Fibroblast of pulmonary artery (primary cell): ENCODE data around the gene MINDY4.
A peak's percentile ranks its signal among the peaks of the same experiment; 100 is the strongest.

Source experiments
- DNase-seq: peaks from one replicate; pipeline ENCODE4 v3.0.0-alpha.2; 2010; ENCODE audit warnings: low read depth
- H3K4me3 ChIP-seq: replicated peaks from 2 replicates; pipeline ENCODE4 v1.5.1; 2011; ENCODE audit warnings: low read depth, mild to moderate bottlenecking, control low read depth, low read length, moderate library complexity
- CTCF ChIP-seq: IDR thresholded peaks from 2 replicates; pipeline ENCODE4 v1.5.1; 2011; ENCODE audit warnings: mild to moderate bottlenecking, control low read depth, low read length, inconsistent platforms; ENCODE audit errors: missing control alignments

Gene MINDY4

GRCh38 chr7:30795161-30795948 is 24.1 kb downstream of the MINDY4 start:
- H3K4me3 ChIP-seq, result no peak overlapping the region
- DNase-seq, result no peak
- TF ChIP-seq CTCF, result no peak

GRCh38 chr7:30796105-30796869 is 25.1 kb downstream of the MINDY4 start:
- H3K4me3 ChIP-seq, result no peak overlapping the region
- TF ChIP-seq CTCF, result no peak
- DNase-seq, result peak; percentile 60

- TF ChIP-seq CTCF, result no peak
- no peak for DNase-seq
- H3K4me3 ChIP-seq, result no peak overlapping the region
Observed at GRCh38 chr7:30797176-30798040, 26.2 kb downstream of the MINDY4 start.

GRCh38 chr7:30799206-30799975 is 28.2 kb downstream of the MINDY4 start:
- DNase-seq, result peak; percentile 89
- no peak overlapping the region for H3K4me3 ChIP-seq
- no peak for TF ChIP-seq CTCF

GRCh38 chr7:30799976-30800661 is 28.9 kb downstream of the MINDY4 start:
- DNase-seq, result no peak
- H3K4me3 ChIP-seq, result no peak overlapping the region
- no peak for TF ChIP-seq CTCF
